GM23248 (cell line): ENCODE data around the gene DDOST.

Source experiments
- EZH2 ChIP-seq: fragments of 200-600 bp; sonication (generic); IDR thresholded peaks from 2 replicates; pipeline ENCODE4 v1.6.1; 2018; ENCODE audit warnings: antibody characterized with exemption, mild to moderate bottlenecking; ENCODE audit not compliant: insufficient read depth, poor library complexity, severe bottlenecking
- EZH2phosphoT487 ChIP-seq: fragments of 200-600 bp; sonication (generic); IDR thresholded peaks from 2 replicates; pipeline ENCODE4 v1.6.1; 2018; ENCODE audit warnings: antibody characterized with exemption, moderate library complexity, mild to moderate bottlenecking, low read depth; ENCODE audit not compliant: insufficient read depth

- no peak for TF ChIP-seq EZH2phosphoT487
- TF ChIP-seq EZH2, result no peak
These were observed 48.7 kb upstream of the DDOST start for GRCh38 chr1:20709868-20710267.
